ENCODE data around the gene THRB.

Gene THRB

DNA sequence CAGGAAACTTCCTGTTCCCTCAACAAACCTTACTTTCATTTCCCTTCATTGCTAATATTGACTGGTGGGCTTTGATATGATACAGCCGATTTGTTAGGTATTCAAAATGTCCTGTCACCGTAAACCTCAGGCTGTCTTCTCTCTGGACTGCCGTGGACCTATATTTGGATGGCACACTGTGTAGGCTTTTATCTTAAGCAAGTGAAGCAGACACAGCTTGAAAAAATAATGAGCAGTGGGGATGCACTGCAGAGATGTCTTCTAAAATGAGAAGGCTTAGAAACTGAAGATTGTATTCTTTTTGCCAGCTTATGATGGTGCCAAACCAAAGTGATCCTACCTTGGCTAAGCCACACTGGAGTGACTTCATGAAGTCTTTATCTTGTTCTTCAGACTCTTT, 283.3 kb downstream of the THRB start:
- H3K4me3 ChIP-seq (ENCODE audit: low read length, poor library complexity, severe bottlenecking) = no peak overlapping the region
- no peaks in the 10 kb centered on the region for H3K79me2 ChIP-seq (ENCODE audit: insufficient read depth, low read length)
- no peaks in the 10 kb centered on the region for H3K9me3 ChIP-seq (ENCODE audit: insufficient read depth, low read depth, low read length)
- no peaks in the 10 kb centered on the region for H3F3A ChIP-seq (ENCODE audit: low read depth)
- TF ChIP-seq CTCF (conservative IDR thresholded peaks at IDR 0.05; ENCODE audit: low read length) = no peak
- TF ChIP-seq EZH2phosphoT487 (IDR thresholded peaks at IDR 0.05; ENCODE audit: borderline replicate concordance) = no peak
- no peaks in the 10 kb centered on the region for H3K27me3 ChIP-seq (ENCODE audit: insufficient read depth, low read length, poor library complexity, severe bottlenecking)
- no peaks in the 10 kb centered on the region for H3K36me3 ChIP-seq (ENCODE audit: insufficient read depth, low read length)
- H2AFZ ChIP-seq (ENCODE audit: low read length) = no peak overlapping the region
- no peaks in the 10 kb centered on the region for H3K9me2 ChIP-seq (replicated peaks; ENCODE audit: low read depth, low read length)
- H3K9ac ChIP-seq (ENCODE audit: low read depth, low read length, poor library complexity, severe bottlenecking) = no peak overlapping the region
- no peak overlapping the region for H3K4me2 ChIP-seq (ENCODE audit: low read depth, low read length, poor library complexity, severe bottlenecking)
- no peaks in the 10 kb centered on the region for H4K20me1 ChIP-seq (ENCODE audit: insufficient read depth, low read length, poor library complexity, severe bottlenecking)
- H3K4me1 ChIP-seq (ENCODE audit: insufficient read depth, low read length, poor library complexity, severe bottlenecking) = no peaks in the 10 kb centered on the region

DNA sequence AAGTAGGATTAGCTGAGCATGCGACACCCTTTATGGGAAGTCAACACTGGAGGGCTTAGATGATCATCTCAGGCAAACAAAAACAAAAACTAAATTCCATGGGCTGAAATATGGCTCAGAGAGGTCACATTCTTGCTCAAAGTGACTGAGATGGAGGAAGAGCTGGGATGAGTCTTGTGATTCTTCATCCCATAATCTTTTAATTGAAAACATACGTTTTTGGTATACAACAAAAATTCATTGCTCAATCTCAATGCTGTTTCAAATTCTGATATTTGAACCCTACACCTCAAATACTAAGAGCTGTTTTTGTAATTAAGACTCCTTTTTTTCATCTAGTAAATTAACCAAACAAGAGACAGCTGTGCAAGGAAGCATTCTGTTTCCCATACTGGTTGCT, 292.6 kb downstream of the THRB start:
- Histone ChIP-seq H3K4me1 (ENCODE audit: insufficient read depth, low read length, poor library complexity, severe bottlenecking) (no peaks in the 10 kb centered on the region), H3K36me3 (ENCODE audit: insufficient read depth, low read length) (no peaks in the 10 kb centered on the region), H3K27me3 (ENCODE audit: insufficient read depth, low read length, poor library complexity, severe bottlenecking) (no peaks in the 10 kb centered on the region), H3K9me3 (ENCODE audit: insufficient read depth, low read depth, low read length) (no peaks in the 10 kb centered on the region; the same call in 1 of the 2 replicates), H3F3A (ENCODE audit: low read depth) (no peaks in the 10 kb centered on the region), H2AFZ (ENCODE audit: low read length) (no peak overlapping the region), H4K20me1 (ENCODE audit: insufficient read depth, low read length, poor library complexity, severe bottlenecking) (no peaks in the 10 kb centered on the region), H3K9me2 (replicated peaks; ENCODE audit: low read depth, low read length) (no peaks in the 10 kb centered on the region), H3K4me3 (ENCODE audit: low read length, poor library complexity, severe bottlenecking) (no peak overlapping the region), H3K9ac (ENCODE audit: low read depth, low read length, poor library complexity, severe bottlenecking) (no peak overlapping the region), H3K4me2 (ENCODE audit: low read depth, low read length, poor library complexity, severe bottlenecking) (no peak overlapping the region), H3K79me2 (ENCODE audit: insufficient read depth, low read length) (no peaks in the 10 kb centered on the region)
- TF ChIP-seq CTCF (conservative IDR thresholded peaks at IDR 0.05; ENCODE audit: low read length) = no peak
- TF ChIP-seq EZH2phosphoT487 (IDR thresholded peaks at IDR 0.05; ENCODE audit: borderline replicate concordance) = no peak

DNA sequence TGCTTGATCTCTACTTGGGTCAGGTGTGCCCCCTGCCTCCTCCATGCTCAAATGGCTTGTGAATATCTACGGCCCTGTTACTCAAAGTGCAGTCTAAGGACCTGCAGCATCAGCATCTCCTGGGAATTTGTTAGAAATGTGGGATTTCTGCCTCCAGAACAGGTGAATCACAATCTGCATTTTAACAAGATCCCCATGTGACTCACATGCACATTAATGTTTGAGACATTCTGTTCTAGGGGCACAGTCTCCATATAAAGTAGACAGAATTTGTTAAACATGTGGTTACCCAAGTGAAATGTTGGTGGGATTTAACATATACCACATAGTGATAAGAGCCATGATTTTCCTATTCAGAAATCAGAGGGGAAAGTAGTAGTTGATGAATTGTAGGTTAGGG, 293.3 kb downstream of the THRB start:
- TF ChIP-seq CTCF (conservative IDR thresholded peaks at IDR 0.05; ENCODE audit: low read length) (no peak), EZH2phosphoT487 (IDR thresholded peaks at IDR 0.05; ENCODE audit: borderline replicate concordance) (no peak)
- Histone ChIP-seq H3K27me3 (ENCODE audit: insufficient read depth, low read length, poor library complexity, severe bottlenecking) (no peaks in the 10 kb centered on the region), H3K9ac (ENCODE audit: low read depth, low read length, poor library complexity, severe bottlenecking) (no peak overlapping the region), H3K4me1 (ENCODE audit: insufficient read depth, low read length, poor library complexity, severe bottlenecking) (no peaks in the 10 kb centered on the region), H3K79me2 (ENCODE audit: insufficient read depth, low read length) (no peaks in the 10 kb centered on the region), H3K9me2 (replicated peaks; ENCODE audit: low read depth, low read length) (no peaks in the 10 kb centered on the region), H2AFZ (ENCODE audit: low read length) (no peak overlapping the region), H3K36me3 (ENCODE audit: insufficient read depth, low read length) (no peaks in the 10 kb centered on the region), H4K20me1 (ENCODE audit: insufficient read depth, low read length, poor library complexity, severe bottlenecking) (no peaks in the 10 kb centered on the region), H3K9me3 (ENCODE audit: insufficient read depth, low read depth, low read length) (no peaks in the 10 kb centered on the region; the same call in 1 of the 2 replicates), H3K4me3 (ENCODE audit: low read length, poor library complexity, severe bottlenecking) (no peak overlapping the region), H3K4me2 (ENCODE audit: low read depth, low read length, poor library complexity, severe bottlenecking) (no peak overlapping the region), H3F3A (ENCODE audit: low read depth) (no peaks in the 10 kb centered on the region)

Measured in Loucy (cell line).